CD4-positive, alpha-beta memory T cell (primary cell): ENCODE data around the gene CEP57L1. TPM values are rescaled to one million over a fixed set of nuclear protein-coding genes. Genes with fewer than 3 reads are reported as not detected.
"Not testable (repeated sequence)": the region's sequence is repeated elsewhere in the genome, so short reads cannot be mapped to it uniquely, and the experiment has no call there.

Source experiments
- CTCF ChIA-PET: fragments of 350-600 bp; sonication (Branson Sonifier 250); formaldehyde crosslinking; loops from one replicate; lab custom pipeline; 2021; ENCODE audit warnings: inconsistent platforms; ENCODE audit not compliant: partially characterized antibody; lab: Charles Lee
- POLR2A ChIA-PET: fragments of 350-600 bp; sonication (Branson Sonifier 250); formaldehyde crosslinking; loops from one replicate; lab custom pipeline; 2021; ENCODE audit not compliant: partially characterized antibody; lab: Charles Lee
- DNase-seq, 5 donors: peaks; one replicate each; pipeline versions ENCODE4 v3.0.0 to v3.0.0-alpha.2; 2020 to 2022; ENCODE audit warnings: mixed read lengths in 1 of 5
- H3K27ac ChIP-seq: one replicate; pipeline ENCODE4 v1.7.0; 2013; ENCODE audit warnings: low read depth, low read length
- H3K27me3 ChIP-seq: 2 replicates; pipeline ENCODE4 v1.7.0; 2013; ENCODE audit warnings: mild to moderate bottlenecking, low read length, moderate library complexity; ENCODE audit not compliant: insufficient read depth
- H3K36me3 ChIP-seq: 2 replicates; pipeline ENCODE4 v1.7.0; 2013; ENCODE audit warnings: mild to moderate bottlenecking, low read length, moderate library complexity; ENCODE audit not compliant: insufficient read depth
- H3K4me1 ChIP-seq: 2 replicates; pipeline ENCODE4 v1.7.0; 2013; ENCODE audit warnings: mild to moderate bottlenecking, low read length, moderate library complexity; ENCODE audit not compliant: insufficient read depth
- H3K4me3 ChIP-seq, 2 donors: one replicate each; pipeline ENCODE4 v1.7.0; 2013; ENCODE audit warnings: low read length in 2 of 2, mild to moderate bottlenecking in 1 of 2
- H3K9me3 ChIP-seq, 2 donors: one replicate each; pipeline ENCODE4 v1.7.0; 2013; ENCODE audit warnings: low read length in 2 of 2, control low read depth in 1 of 2; ENCODE audit not compliant: control insufficient read depth in 1 of 2
- H3K27ac Mint-ChIP-seq, 7 donors: one replicate each; pipeline ENCODE4 v1.8.0; 2020 to 2021; ENCODE audit warnings: mixed read lengths in 7 of 7, mild to moderate bottlenecking in 6 of 7, inconsistent platforms in 3 of 7, moderate library complexity in 3 of 7
- H3K27me3 Mint-ChIP-seq, 2 donors: one replicate each; pipeline ENCODE4 v1.8.0; 2020 to 2021; ENCODE audit warnings: mixed read lengths in 2 of 2
- H3K36me3 Mint-ChIP-seq, 2 donors: one replicate each; pipeline ENCODE4 v1.8.0; 2020 to 2021; ENCODE audit warnings: mixed read lengths in 2 of 2, inconsistent platforms in 1 of 2, mild to moderate bottlenecking in 1 of 2
- H3K4me1 Mint-ChIP-seq, 4 donors: one replicate each; pipeline ENCODE4 v1.8.0; 2020 to 2021; ENCODE audit warnings: mixed read lengths in 4 of 4, mild to moderate bottlenecking in 1 of 4
- H3K4me3 Mint-ChIP-seq, 8 donors: one replicate each; pipeline ENCODE4 v1.8.0; 2020 to 2021; ENCODE audit warnings: mixed read lengths in 8 of 8, mild to moderate bottlenecking in 7 of 8, moderate library complexity in 6 of 8, inconsistent platforms in 3 of 8
- H3K9me3 Mint-ChIP-seq, 8 donors: one replicate each; pipeline ENCODE4 v1.8.0; 2020 to 2021; ENCODE audit warnings: mixed read lengths in 8 of 8, mild to moderate bottlenecking in 5 of 8, inconsistent platforms in 3 of 8, moderate library complexity in 1 of 8
- intact Hi-C: fragments of 100-400 bp; cut with micrococcal nuclease; formaldehyde crosslinking; loops from one replicate; pipeline ENCODE4 v1.15.1; 2023
- polyA plus RNA-seq, 2 donors: library from polyadenylated mRNA; unstranded; fragments of 300-500 nt; fragmentation: Illumina TruSeq; gene quantifications; one replicate each; pipeline ENCODE4 v1.2.3, GENCODE V29; 2021
- total RNA-seq, 2 experiments: library from RNA; stranded (reverse); gene quantifications; one replicate each; pipeline ENCODE4 v1.2.3, GENCODE V29; 2021

CEP57L1 gene
- total and polyA plus RNA-seq, 4 experiments from 2014 or later: 5.7 to 9.2 (median 6.8) TPM

- Histone ChIP-seq H3K9me3 (no peaks in the 10 kb centered on the region), H3K4me1 (peaks cover 6% of the 10 kb centered on the region), H3K36me3 (no peaks in the 10 kb centered on the region), H3K4me3 (no peak overlapping the region), H3K27ac (no peak overlapping the region), H3K27me3 (no peaks in the 10 kb centered on the region)
- H3K27me3 Mint-ChIP-seq: no peaks in the 10 kb centered on the region
- peaks cover 0 to 2% of the 10 kb centered on the region in 2 donors for H3K36me3 Mint-ChIP-seq
- peaks cover 0 to 7% (median 4%) of the 10 kb centered on the region in 4 donors for H3K4me1 Mint-ChIP-seq
- H3K27ac Mint-ChIP-seq: no peak overlapping the region
- no peaks in the 10 kb centered on the region for H3K9me3 Mint-ChIP-seq
- intact Hi-C loops: no loop called here
- no peak for DNase-seq
- CTCF ChIA-PET: interaction anchor here (0.5 kb wide), 1 partner anchor 783 kb away, joined by 3 read pairs; no protein-coding TSS in a partner anchor
- no peak overlapping the region for H3K4me3 Mint-ChIP-seq
- POLR2A ChIA-PET: interaction anchor here (1.3 kb wide), 1 partner anchor 13 kb away, joined by 7 read pairs; the partner anchor contains the start of gene SESN1
Observed at GRCh38 chr6:109081026-109081425, 14.3 kb upstream of the CEP57L1 start.

- Histone ChIP-seq H3K4me1 (peaks cover 1% of the 10 kb centered on the region), H3K27ac (no peak overlapping the region), H3K9me3 (no peaks in the 10 kb centered on the region), H3K4me3 (no peak overlapping the region), H3K36me3 (no peaks in the 10 kb centered on the region), H3K27me3 (no peaks in the 10 kb centered on the region)
- Mint-ChIP-seq H3K4me1 (peaks cover 0 to 3% (median under 1%) of the 10 kb centered on the region in 4 donors), H3K4me3 (no peak overlapping the region), H3K9me3 (no peaks in the 10 kb centered on the region), H3K27ac (no peak overlapping the region), H3K36me3 (peaks cover 0 to 2% of the 10 kb centered on the region in 2 donors), H3K27me3 (no peaks in the 10 kb centered on the region)
- ChIA-PET CTCF (interaction anchor here (0.5 to 0.6 kb wide), 2 partner anchors 195 to 783 kb away, joined by 3 to 4 read pairs; no protein-coding TSS in a partner anchor), POLR2A (interaction anchor here (1.3 kb wide), 1 partner anchor 12 kb away, joined by 7 read pairs; the partner anchor contains the start of gene SESN1)
- DNase-seq: no peak
- intact Hi-C loops: no loop called here
Observed at GRCh38 chr6:109081516-109082187, 13.7 kb upstream of the CEP57L1 start.

DNA sequence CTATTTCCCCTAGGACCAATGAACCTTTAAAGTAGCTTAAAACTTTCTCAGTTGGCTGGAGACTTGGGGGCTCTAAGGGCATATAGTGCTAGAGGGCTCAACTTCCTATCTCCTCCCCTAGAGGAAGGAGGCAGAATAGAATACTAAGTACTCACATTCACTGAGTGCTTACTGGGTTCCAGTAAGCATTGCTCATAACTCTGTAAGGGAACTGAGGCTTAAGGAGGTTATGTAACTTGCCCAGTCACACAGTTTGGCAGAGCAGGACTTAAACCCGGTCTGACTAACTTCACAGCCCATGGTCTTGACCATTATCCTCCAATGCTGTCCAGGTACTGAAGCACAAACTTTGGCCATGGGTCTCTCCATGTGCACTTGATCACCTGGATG, 13.1 kb upstream of the CEP57L1 start:
- H3K9me3 Mint-ChIP-seq: no peaks in the 10 kb centered on the region
- POLR2A ChIA-PET: interaction anchor here (1.3 kb wide), 1 partner anchor 12 kb away, joined by 7 read pairs; the partner anchor contains the start of gene SESN1

DNA sequence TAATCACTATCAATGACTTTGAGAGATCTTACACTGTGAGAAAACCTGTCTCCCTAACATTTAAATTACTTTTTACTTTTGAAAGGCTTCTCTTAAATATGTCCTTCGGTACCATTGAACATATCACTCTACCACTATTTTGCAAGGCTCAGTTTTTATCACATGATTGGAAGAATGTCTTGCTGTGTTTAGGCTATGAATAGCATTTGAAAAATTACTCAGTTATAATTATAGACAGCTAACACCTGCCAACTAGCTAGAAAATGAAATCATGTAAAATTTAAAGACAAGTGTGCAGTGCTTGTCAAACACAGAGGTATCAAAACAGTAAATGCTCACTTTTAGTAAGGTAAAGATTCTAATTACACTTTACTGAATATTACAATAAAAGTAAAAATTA, 11.7 kb upstream of the CEP57L1 start:
- intact Hi-C loops: no loop called here
- CTCF ChIA-PET: interaction anchor here (0.6 to 1.8 kb wide), 2 partner anchors 8 to 10 kb away, joined by 3 to 4 read pairs; no protein-coding TSS in a partner anchor
- H3K9me3 Mint-ChIP-seq: no peaks in the 10 kb centered on the region

More for the DNA sequence above, 13.1 kb upstream of the CEP57L1 start:
- Mint-ChIP-seq H3K4me3 (no peak overlapping the region), H3K27me3 (no peaks in the 10 kb centered on the region), H3K36me3 (peaks cover 1 to 3% of the 10 kb centered on the region in 2 donors), H3K27ac (no peak overlapping the region), H3K4me1 (peaks cover 0 to 2% (median under 1%) of the 10 kb centered on the region in 4 donors)
- no peak overlapping the region for H3K27ac ChIP-seq
- DNase-seq: no peak
- H3K36me3 ChIP-seq: no peaks in the 10 kb centered on the region
- intact Hi-C loops: no loop called here
- H3K27me3 ChIP-seq: no peaks in the 10 kb centered on the region
- H3K9me3 ChIP-seq: no peaks in the 10 kb centered on the region
- H3K4me3 ChIP-seq: no peak overlapping the region
- H3K4me1 ChIP-seq: no peaks in the 10 kb centered on the region
- CTCF ChIA-PET: interaction anchor here (0.6 kb wide), 1 partner anchor 195 kb away, joined by 4 read pairs; no protein-coding TSS in a partner anchor

GRCh38 chr6:109084146-109084545, 11.2 kb upstream of the CEP57L1 start:
- H3K9me3 ChIP-seq, H3K4me1 ChIP-seq, H3K9me3 Mint-ChIP-seq, H3K27me3 ChIP-seq, H3K36me3 ChIP-seq, H3K27ac Mint-ChIP-seq, DNase-seq, H3K4me3 ChIP-seq, intact Hi-C loops, H3K36me3 Mint-ChIP-seq, H3K4me1 Mint-ChIP-seq, H3K27ac ChIP-seq, H3K27me3 Mint-ChIP-seq, H3K4me3 Mint-ChIP-seq: not testable (repeated sequence)
- ChIA-PET POLR2A (interaction anchor here (2.6 kb wide), 1 partner anchor 10 kb away, joined by 12 read pairs; the partner anchor contains the start of genes CEP57L1 and SESN1), CTCF (interaction anchor here (0.6 to 1.8 kb wide), 3 partner anchors 9 to 10 kb away, joined by 3 to 4 read pairs (median 4); partner anchors contain the start of gene SESN1)

More for the DNA sequence above, 11.7 kb upstream of the CEP57L1 start:
- Mint-ChIP-seq H3K4me1 (peaks cover 0 to 6% (median 2%) of the 10 kb centered on the region in 4 donors), H3K4me3 (no peak overlapping the region), H3K27ac (no peak overlapping the region), H3K36me3 (peaks cover 4% of the 10 kb centered on the region in 2 donors), H3K27me3 (no peaks in the 10 kb centered on the region)
- H3K9me3 ChIP-seq: no peaks in the 10 kb centered on the region
- H3K27ac ChIP-seq: no peak overlapping the region
- no peak for DNase-seq
- POLR2A ChIA-PET: interaction anchor here (2.6 kb wide), 1 partner anchor 11 kb away, joined by 12 read pairs; the partner anchor contains the start of genes CEP57L1 and SESN1
- no peak overlapping the region for H3K4me3 ChIP-seq
- no peaks in the 10 kb centered on the region for H3K4me1 ChIP-seq
- H3K36me3 ChIP-seq: no peaks in the 10 kb centered on the region
- H3K27me3 ChIP-seq: no peaks in the 10 kb centered on the region

DNA sequence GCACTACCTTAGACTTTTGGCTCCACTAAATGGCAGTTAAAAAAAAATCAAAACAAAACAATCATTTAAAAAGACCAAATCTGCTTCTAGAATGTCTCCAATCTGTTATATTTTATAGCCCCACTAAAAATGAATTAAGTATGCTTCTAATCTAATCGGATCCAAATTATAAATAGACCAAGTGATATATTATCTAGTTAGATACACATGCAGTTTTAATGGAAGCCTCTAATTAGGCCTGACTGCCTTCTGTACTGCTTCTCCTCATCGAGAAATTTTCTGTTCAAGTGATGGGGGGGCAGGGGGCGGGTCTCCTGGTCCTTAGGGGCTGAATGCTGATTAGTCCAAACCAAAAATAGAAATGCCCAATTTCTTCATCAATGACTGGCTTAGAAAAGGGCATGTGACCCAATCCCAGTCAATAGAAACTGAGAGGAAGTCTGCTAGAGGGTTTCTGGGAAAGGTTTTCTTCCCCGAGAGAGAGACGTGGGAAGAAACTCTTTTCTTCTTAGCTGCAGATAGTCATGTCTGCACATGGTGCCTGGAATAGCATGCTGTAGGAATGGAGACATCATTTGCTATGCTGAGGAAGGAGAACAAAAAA, 7.5 kb upstream of the CEP57L1 start:
- intact Hi-C loops: no loop called here
- CTCF ChIA-PET: interaction anchor here (2.0 kb wide), 1 partner anchor 14 kb away, joined by 4 read pairs; no protein-coding TSS in a partner anchor
- POLR2A ChIA-PET: no interaction called here

More for the DNA sequence above, 7.5 kb upstream of the CEP57L1 start:
- Histone ChIP-seq H3K27me3 (no peaks in the 10 kb centered on the region), H3K36me3 (no peaks in the 10 kb centered on the region), H3K9me3 (no peaks in the 10 kb centered on the region), H3K27ac (no peak overlapping the region), H3K4me1 (peaks cover 27% of the 10 kb centered on the region), H3K4me3 (no peak overlapping the region)
- Mint-ChIP-seq H3K27ac (peak overlapping the region in 3 of 7 donors; percentile 6 to 55 (median 51)), H3K27me3 (no peaks in the 10 kb centered on the region), H3K36me3 (peaks cover 4% of the 10 kb centered on the region in 2 donors), H3K4me1 (peaks cover 26 to 37% (median 34%) of the 10 kb centered on the region in 4 donors), H3K9me3 (no peaks in the 10 kb centered on the region), H3K4me3 (no peak overlapping the region)
- DNase-seq: no peak
